GM03348 (cell line): ENCODE data around the gene E2F1.

Experiments
- DNase-seq: peaks from one replicate; pipeline ENCODE4 v3.0.0; 2012; ENCODE audit warnings: low spot score

The E2F1 gene

GRCh38 chr20:33686100-33686983 lies at the start of gene E2F1:
E2F1 (minus strand) TSS chr20:33686385; CDS start chr20:33686264, 121 bp downstream.
- peak; percentile 100 for DNase-seq

- DNase-seq: peak; percentile 90
Measured at GRCh38 chr20:33733654-33734576, 47.7 kb upstream of the E2F1 start.

GRCh38 chr20:33732166-33732970 lies 46.2 kb upstream of the E2F1 start:
- peak; percentile 18 for DNase-seq

GRCh38 chr20:33731693-33732165 lies 45.5 kb upstream of the E2F1 start, which contains the start of gene ZNF341:
ZNF341 (plus strand) TSS chr20:33731996; CDS start chr20:33732022, 26 bp downstream.
- DNase-seq: peak; percentile 94

GRCh38 chr20:33730946-33731692 lies 44.9 kb upstream of the E2F1 start:
- DNase-seq: peak; percentile 20

GRCh38 chr20:33729101-33729500 lies 42.9 kb upstream of the E2F1 start:
- DNase-seq: no peak

GRCh38 chr20:33728463-33728862 lies 42.3 kb upstream of the E2F1 start:
- DNase-seq: no peak

GRCh38 chr20:33727806-33728205 lies 41.6 kb upstream of the E2F1 start:
- no peak for DNase-seq

GRCh38 chr20:33727115-33727479 lies 40.9 kb upstream of the E2F1 start:
- no peak for DNase-seq

GRCh38 chr20:33725607-33726264 lies 39.6 kb upstream of the E2F1 start:
- no peak for DNase-seq

- no peak for DNase-seq
Measured at GRCh38 chr20:33724439-33725094, 38.4 kb upstream of the E2F1 start.

GRCh38 chr20:33721391-33722140 lies 35.4 kb upstream of the E2F1 start:
- no peak for DNase-seq

GRCh38 chr20:33719989-33720709 lies 34.0 kb upstream of the E2F1 start, which contains the start of gene PXMP4:
PXMP4 (minus strand) TSS chr20:33720310; CDS start chr20:33720207, 103 bp downstream.
- DNase-seq: peak; percentile 98

- no peak for DNase-seq
Measured at GRCh38 chr20:33719277-33719988, 33.2 kb upstream of the E2F1 start.

- no peak for DNase-seq
Measured at GRCh38 chr20:33716498-33716897, 30.3 kb upstream of the E2F1 start.

- DNase-seq: no peak
Measured at GRCh38 chr20:33713865-33714367, 27.7 kb upstream of the E2F1 start.

GRCh38 chr20:33711446-33711738 lies 25.2 kb upstream of the E2F1 start:
- no peak for DNase-seq
